Left ventricle myocardium inferior (tissue), 1 donor: Measurements from ENCODE around the gene SH3TC1. TPM values are rescaled to one million over a fixed set of nuclear protein-coding genes. Genes with fewer than 3 reads are reported as not detected.

Source experiments
- DNase-seq: peaks from one replicate; pipeline ENCODE4 v3.0.0-alpha.2; 2020
- H3K27ac ChIP-seq: fragments of 200-600 bp; replicated peaks from 2 replicates; pipeline ENCODE4 v1.8.0; 2021
- H3K27me3 ChIP-seq: fragments of 200-600 bp; 2 replicates; pipeline ENCODE4 v1.8.0; 2021; ENCODE audit warnings: low read depth
- H3K36me3 ChIP-seq: fragments of 200-600 bp; 2 replicates; pipeline ENCODE4 v1.8.0; 2021
- H3K4me1 ChIP-seq: fragments of 200-600 bp; 2 replicates; pipeline ENCODE4 v1.8.0; 2021
- H3K4me3 ChIP-seq: fragments of 200-600 bp; 2 replicates; pipeline ENCODE4 v1.8.0; 2021; ENCODE audit warnings: mild to moderate bottlenecking, moderate library complexity
- H3K9me3 ChIP-seq: fragments of 200-600 bp; replicated peaks from 2 replicates; pipeline ENCODE4 v1.8.0; 2021
- intact Hi-C: fragments of 100-400 bp; cut with micrococcal nuclease; formaldehyde crosslinking; loops from one replicate; pipeline ENCODE4 v1.11.0; 2022
- total RNA-seq: library from RNA; stranded (reverse); fragmentation: NEBNext Ultra II Directional; extraction: Animal tissue kit (Norgen Biotek cat#: 25700); gene quantifications from one replicate; pipeline ENCODE4 v1.2.1, GENCODE V29; 2021
- TF ChIP-seq, protein P1 (sequence below): fragments of 200-600 bp; IDR thresholded peaks from 2 replicates; pipeline ENCODE4 v1.8.0; 2021; ENCODE audit warnings: antibody characterized with exemption, mild to moderate bottlenecking, borderline replicate concordance
- donor health status: DM: no; HTN: yes; CAD: no; lungs with severe emphysema.

The SH3TC1 gene
- total RNA-seq, 1 donor from 2014 or later: 13.6 TPM

DNA sequence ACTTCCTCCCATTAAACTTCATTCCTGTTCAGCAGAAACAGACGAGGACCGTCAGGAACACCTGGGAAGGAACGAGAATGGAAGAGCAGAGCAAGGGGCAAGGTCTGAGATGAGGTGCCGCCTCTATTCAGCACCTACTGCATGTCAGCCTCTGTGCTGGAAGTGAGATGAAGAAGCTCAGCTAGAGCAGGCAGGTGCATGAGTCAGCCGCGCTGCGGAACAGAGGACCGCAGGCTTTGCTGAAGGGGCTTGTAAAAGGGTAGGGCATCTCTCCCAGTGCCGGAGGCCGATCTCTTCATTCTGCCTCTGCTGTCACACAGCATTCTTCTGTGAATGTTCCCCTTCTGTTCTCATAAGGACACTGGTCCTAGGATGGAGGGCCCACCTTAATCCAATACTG lies 34.4 kb upstream of the SH3TC1 start:
- Histone ChIP-seq H3K27me3 (no peaks in the 10 kb centered on the region), H3K9me3 (peaks cover 11% of the 10 kb centered on the region), H3K4me1 (peaks cover 24% of the 10 kb centered on the region), H3K27ac (no peak overlapping the region), H3K36me3 (no peaks in the 10 kb centered on the region), H3K4me3 (no peak overlapping the region)
- no peak for DNase-seq
- TF ChIP-seq, protein P1, sequence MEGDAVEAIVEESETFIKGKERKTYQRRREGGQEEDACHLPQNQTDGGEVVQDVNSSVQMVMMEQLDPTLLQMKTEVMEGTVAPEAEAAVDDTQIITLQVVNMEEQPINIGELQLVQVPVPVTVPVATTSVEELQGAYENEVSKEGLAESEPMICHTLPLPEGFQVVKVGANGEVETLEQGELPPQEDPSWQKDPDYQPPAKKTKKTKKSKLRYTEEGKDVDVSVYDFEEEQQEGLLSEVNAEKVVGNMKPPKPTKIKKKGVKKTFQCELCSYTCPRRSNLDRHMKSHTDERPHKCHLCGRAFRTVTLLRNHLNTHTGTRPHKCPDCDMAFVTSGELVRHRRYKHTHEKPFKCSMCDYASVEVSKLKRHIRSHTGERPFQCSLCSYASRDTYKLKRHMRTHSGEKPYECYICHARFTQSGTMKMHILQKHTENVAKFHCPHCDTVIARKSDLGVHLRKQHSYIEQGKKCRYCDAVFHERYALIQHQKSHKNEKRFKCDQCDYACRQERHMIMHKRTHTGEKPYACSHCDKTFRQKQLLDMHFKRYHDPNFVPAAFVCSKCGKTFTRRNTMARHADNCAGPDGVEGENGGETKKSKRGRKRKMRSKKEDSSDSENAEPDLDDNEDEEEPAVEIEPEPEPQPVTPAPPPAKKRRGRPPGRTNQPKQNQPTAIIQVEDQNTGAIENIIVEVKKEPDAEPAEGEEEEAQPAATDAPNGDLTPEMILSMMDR: no peak
- intact Hi-C loops: no loop called here

DNA sequence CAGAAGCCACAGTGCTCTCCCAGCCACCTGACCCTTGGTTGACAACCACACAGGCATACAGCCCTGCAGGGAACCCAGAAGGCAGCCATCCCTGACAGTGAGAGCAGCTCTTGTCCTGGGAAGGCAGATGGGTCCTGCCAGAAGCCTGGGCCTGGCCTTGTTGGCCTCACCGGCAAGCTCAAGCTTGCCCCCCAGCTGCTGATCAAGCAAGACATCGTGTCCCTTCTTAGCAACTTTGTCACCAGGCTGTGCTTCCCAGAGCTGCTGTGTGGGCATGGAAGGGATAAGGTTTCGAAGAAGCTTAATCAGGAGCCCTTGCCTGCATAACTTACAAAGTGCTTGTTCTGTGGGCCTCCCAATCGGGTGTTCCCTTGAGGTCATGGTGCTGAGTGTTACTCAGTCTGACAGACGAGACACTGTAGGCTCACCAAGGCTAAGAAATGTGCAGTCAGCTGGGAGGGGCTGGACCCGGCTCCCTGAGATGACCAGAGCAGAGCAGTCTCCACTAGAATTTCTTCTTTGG lies 33.7 kb upstream of the SH3TC1 start:
- no peak overlapping the region for H3K27ac ChIP-seq
- H3K4me1 ChIP-seq: peaks cover 18% of the 10 kb centered on the region
- H3K36me3 ChIP-seq: no peaks in the 10 kb centered on the region
- no peak for DNase-seq
- peaks cover 11% of the 10 kb centered on the region for H3K9me3 ChIP-seq
- no peaks in the 10 kb centered on the region for H3K27me3 ChIP-seq
- no peak overlapping the region for H3K4me3 ChIP-seq
- TF ChIP-seq, protein P1: peak; percentile 17
- intact Hi-C loops: no loop called here

- intact Hi-C loops: no loop called here
- Histone ChIP-seq H3K36me3 (no peaks in the 10 kb centered on the region), H3K4me1 (peaks cover 18% of the 10 kb centered on the region), H3K27ac (no peak overlapping the region), H3K27me3 (peaks cover 5% of the 10 kb centered on the region), H3K9me3 (peaks cover 11% of the 10 kb centered on the region), H3K4me3 (no peak overlapping the region)
- no peak for DNase-seq
- TF ChIP-seq, protein P1: no peak
These were observed 31.8 kb upstream of the SH3TC1 start for GRCh38 chr4:8167291-8167690.

DNA sequence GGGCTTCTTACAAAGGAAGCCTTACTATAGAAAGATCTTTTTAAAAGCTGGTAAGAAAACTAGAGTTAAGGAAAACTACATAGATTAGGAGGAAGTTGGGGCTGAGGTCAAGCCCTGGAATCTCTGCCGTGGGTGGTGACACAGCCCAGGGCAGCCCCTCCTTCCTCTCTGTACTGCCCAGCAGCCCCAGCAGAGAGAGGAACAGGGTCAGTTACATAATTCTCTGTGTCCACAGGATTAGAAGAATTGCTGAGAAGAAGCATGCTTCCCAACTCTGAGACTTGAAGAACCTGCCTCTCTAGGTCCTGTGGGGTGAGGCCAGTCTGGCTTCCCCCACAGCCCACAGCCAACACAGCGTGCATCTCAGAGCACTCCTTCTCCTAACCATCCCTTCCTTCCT lies 31.3 kb upstream of the SH3TC1 start:
- DNase-seq: no peak
- TF ChIP-seq, protein P1: no peak
- H3K36me3 ChIP-seq: no peaks in the 10 kb centered on the region
- no peak overlapping the region for H3K4me3 ChIP-seq
- intact Hi-C loops: no loop called here
- peaks cover 7% of the 10 kb centered on the region for H3K27me3 ChIP-seq
- H3K9me3 ChIP-seq: peaks cover 11% of the 10 kb centered on the region
- no peak overlapping the region for H3K27ac ChIP-seq
- peaks cover 18% of the 10 kb centered on the region for H3K4me1 ChIP-seq

DNA sequence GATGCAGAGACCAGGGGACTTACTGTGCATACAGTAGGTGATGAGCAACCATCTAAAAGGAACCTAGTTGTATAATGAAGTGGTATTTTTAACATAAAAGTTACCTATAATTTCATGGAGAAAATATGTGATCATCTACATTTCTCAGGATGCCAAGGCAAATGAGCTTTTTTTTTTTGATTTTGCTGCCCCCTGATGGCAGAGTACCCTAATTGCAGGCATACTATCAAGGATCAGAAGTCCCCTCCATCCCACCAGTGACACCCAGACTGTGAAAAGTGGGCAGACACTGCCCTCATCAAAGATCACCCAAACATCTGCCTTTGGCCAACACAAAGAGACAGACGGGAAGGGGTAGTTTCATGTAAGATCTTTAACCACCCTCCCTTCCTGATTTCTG lies 30.9 kb upstream of the SH3TC1 start:
- TF ChIP-seq, protein P1: peak; percentile 26
- no peak overlapping the region for H3K4me3 ChIP-seq
- peaks cover 18% of the 10 kb centered on the region for H3K4me1 ChIP-seq
- H3K27me3 ChIP-seq: peaks cover 7% of the 10 kb centered on the region
- H3K36me3 ChIP-seq: no peaks in the 10 kb centered on the region
- DNase-seq: no peak
- no peak overlapping the region for H3K27ac ChIP-seq
- intact Hi-C loops: no loop called here
- H3K9me3 ChIP-seq: peaks cover 11% of the 10 kb centered on the region
